ENCODE measurements around the gene ZNF609. TPM values are rescaled to one million over a fixed set of nuclear protein-coding genes. Genes with fewer than 3 reads are reported as not detected.

ZNF609 gene
- polyA plus RNA-seq, 1 experiment, result 28.9 TPM

DNA sequence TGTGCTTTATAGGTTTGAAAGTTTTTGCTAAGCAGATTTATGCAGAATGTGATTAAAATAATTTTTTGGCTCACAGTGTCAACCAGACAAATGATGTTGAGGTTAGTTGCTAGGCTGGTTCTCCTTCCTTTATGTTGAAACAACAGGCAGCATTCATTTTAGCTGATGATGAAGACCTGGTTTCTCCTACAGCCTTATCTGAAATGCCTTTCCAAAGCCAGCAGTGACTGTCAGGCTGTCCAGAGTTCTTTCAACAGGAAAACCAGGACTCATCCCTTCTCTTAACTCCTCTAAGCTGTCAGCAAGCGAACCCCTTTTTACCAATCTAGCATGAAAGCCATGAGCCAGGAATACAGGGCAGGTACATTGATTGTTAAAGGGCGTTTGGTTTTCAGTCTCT lies 84.1 kb downstream of the ZNF609 start:
- TF ChIP-seq, protein P1, sequence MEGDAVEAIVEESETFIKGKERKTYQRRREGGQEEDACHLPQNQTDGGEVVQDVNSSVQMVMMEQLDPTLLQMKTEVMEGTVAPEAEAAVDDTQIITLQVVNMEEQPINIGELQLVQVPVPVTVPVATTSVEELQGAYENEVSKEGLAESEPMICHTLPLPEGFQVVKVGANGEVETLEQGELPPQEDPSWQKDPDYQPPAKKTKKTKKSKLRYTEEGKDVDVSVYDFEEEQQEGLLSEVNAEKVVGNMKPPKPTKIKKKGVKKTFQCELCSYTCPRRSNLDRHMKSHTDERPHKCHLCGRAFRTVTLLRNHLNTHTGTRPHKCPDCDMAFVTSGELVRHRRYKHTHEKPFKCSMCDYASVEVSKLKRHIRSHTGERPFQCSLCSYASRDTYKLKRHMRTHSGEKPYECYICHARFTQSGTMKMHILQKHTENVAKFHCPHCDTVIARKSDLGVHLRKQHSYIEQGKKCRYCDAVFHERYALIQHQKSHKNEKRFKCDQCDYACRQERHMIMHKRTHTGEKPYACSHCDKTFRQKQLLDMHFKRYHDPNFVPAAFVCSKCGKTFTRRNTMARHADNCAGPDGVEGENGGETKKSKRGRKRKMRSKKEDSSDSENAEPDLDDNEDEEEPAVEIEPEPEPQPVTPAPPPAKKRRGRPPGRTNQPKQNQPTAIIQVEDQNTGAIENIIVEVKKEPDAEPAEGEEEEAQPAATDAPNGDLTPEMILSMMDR (IDR thresholded peaks at IDR 0.05; ENCODE audit: low read depth, low read length), result no peak
- H3K27me3 ChIP-seq (ENCODE audit: control insufficient read depth, insufficient read depth, low read length), result no peaks in the 10 kb centered on the region
- H3K9me3 ChIP-seq (ENCODE audit: control insufficient read depth, insufficient read depth, low read length), result no peaks in the 10 kb centered on the region
- DNase-seq (ENCODE audit: low read depth, low spot score), result no peak
- ChIA-PET CTCF (no interaction called here), POLR2A (no interaction called here)
- H3K4me3 ChIP-seq (ENCODE audit: low read depth, low read length), result no peak overlapping the region
- H3K27ac ChIP-seq (ENCODE audit: low read depth, low read length), result no peak overlapping the region

DNA sequence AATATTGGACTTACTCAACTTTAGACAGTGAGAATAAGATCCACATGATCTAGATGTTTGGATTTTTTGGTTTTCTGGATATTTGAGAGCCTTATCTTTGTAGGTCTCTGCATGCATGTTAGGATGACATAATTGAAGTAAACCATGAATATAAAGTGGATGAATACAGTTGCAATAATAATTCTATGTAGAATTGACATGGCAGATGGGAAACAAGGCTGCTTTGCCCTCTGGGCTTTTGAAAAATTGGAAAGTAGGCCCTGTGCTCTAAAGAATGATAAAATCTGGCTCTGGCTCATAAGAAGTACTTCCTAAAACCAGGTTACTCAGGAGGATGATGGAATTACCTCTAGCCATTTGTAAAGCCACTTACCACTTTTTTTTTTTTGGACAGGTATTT lies 86.9 kb downstream of the ZNF609 start:
- POLR2A ChIA-PET, result no interaction called here
- DNase-seq (ENCODE audit: low read depth, low spot score), result no peak
- H3K27me3 ChIP-seq (ENCODE audit: control insufficient read depth, insufficient read depth, low read length), result no peaks in the 10 kb centered on the region
- H3K27ac ChIP-seq (ENCODE audit: low read depth, low read length), result no peak overlapping the region
- H3K4me3 ChIP-seq (ENCODE audit: low read depth, low read length), result no peak overlapping the region
- H3K9me3 ChIP-seq (ENCODE audit: control insufficient read depth, insufficient read depth, low read length), result no peaks in the 10 kb centered on the region
- TF ChIP-seq, protein P1 (IDR thresholded peaks at IDR 0.05; ENCODE audit: low read depth, low read length), result no peak
- CTCF ChIA-PET, result no interaction called here

- no peak for DNase-seq (ENCODE audit: low read depth, low spot score)
- CTCF ChIA-PET, result no interaction called here
Observed at GRCh38 chr15:64548235-64548634, 87.9 kb downstream of the ZNF609 start.

DNA sequence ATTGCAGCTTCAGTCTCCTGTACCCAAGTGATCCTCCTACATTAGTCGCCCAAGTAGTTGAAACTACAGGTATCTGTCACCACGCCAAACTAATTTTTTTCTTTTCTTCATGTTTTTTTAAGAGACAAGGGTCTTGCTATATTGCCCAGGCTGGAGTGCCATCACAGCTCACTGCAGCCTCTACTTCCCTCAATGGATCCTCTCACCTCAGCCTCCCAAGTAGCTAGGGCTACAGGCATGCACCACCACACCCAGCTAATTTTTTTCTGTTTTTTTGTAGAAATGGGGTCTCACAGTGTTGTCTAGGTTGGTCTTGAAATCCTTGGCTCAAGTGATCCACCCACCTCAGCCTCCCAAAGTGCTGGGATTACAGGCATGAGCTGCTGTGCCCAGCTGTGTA lies 89.5 kb downstream of the ZNF609 start:
- no peak for DNase-seq (ENCODE audit: low read depth, low spot score)
- H3K27me3 ChIP-seq (ENCODE audit: control insufficient read depth, insufficient read depth, low read length), result no peaks in the 10 kb centered on the region
- no peak overlapping the region for H3K4me3 ChIP-seq (ENCODE audit: low read depth, low read length)
- no peaks in the 10 kb centered on the region for H3K9me3 ChIP-seq (ENCODE audit: control insufficient read depth, insufficient read depth, low read length)
- ChIA-PET POLR2A (no interaction called here), CTCF (no interaction called here)
- TF ChIP-seq, protein P1 (IDR thresholded peaks at IDR 0.05; ENCODE audit: low read depth, low read length), result no peak
- no peak overlapping the region for H3K27ac ChIP-seq (ENCODE audit: low read depth, low read length)

More at GRCh38 chr15:64548235-64548634, 87.9 kb downstream of the ZNF609 start:
- no peaks in the 10 kb centered on the region for H3K27me3 ChIP-seq (ENCODE audit: control insufficient read depth, insufficient read depth, low read length)
- H3K27ac ChIP-seq (ENCODE audit: low read depth, low read length), result no peak overlapping the region
- POLR2A ChIA-PET, result no interaction called here
- no peaks in the 10 kb centered on the region for H3K9me3 ChIP-seq (ENCODE audit: control insufficient read depth, insufficient read depth, low read length)
- TF ChIP-seq, protein P1 (IDR thresholded peaks at IDR 0.05; ENCODE audit: low read depth, low read length), result no peak
- H3K4me3 ChIP-seq (ENCODE audit: low read depth, low read length), result no peak overlapping the region

GRCh38 chr15:64552281-64552948 lies 92.0 kb downstream of the ZNF609 start:
- Histone ChIP-seq H3K9me3 (ENCODE audit: control insufficient read depth, insufficient read depth, low read length) (no peaks in the 10 kb centered on the region), H3K4me3 (ENCODE audit: low read depth, low read length) (no peak overlapping the region), H3K27ac (ENCODE audit: low read depth, low read length) (no peak overlapping the region), H3K27me3 (ENCODE audit: control insufficient read depth, insufficient read depth, low read length) (no peaks in the 10 kb centered on the region)
- ChIA-PET CTCF (no interaction called here), POLR2A (no interaction called here)
- TF ChIP-seq, protein P1 (IDR thresholded peaks at IDR 0.05; ENCODE audit: low read depth, low read length), result no peak
- no peak for DNase-seq (ENCODE audit: low read depth, low spot score)
